ENCODE data around the gene SLC18A2.

SLC18A2 gene

GRCh38 chr10:117320050-117320665 is 79.2 kb downstream of the SLC18A2 start:
- no peaks in the 10 kb centered on the region for H3K27me3 ChIP-seq
- no peaks in the 10 kb centered on the region for H3K36me3 ChIP-seq
- no peak overlapping the region for H3K27ac ChIP-seq
- no peaks in the 10 kb centered on the region for H3K4me1 ChIP-seq
- peak; percentile 24 to 26 for TF ChIP-seq CTCF (IDR thresholded peaks at IDR 0.05)
- no peak overlapping the region for H3K4me3 ChIP-seq
- intact Hi-C loops (cut with DNase I; ENCODE audit: low total_unique reads) = loop anchor here (10.0 kb wide), 1 partner anchor 105 kb away; no protein-coding TSS in a partner anchor
- H3K9me3 ChIP-seq = no peaks in the 10 kb centered on the region
- DNase-seq = no peak

- H3K27ac ChIP-seq = no peak overlapping the region
- no peaks in the 10 kb centered on the region for H3K27me3 ChIP-seq
- no peaks in the 10 kb centered on the region for H3K9me3 ChIP-seq
- intact Hi-C loops (cut with DNase I; ENCODE audit: low total_unique reads) = loop anchor here (10.0 kb wide), 1 partner anchor 107 kb away; no protein-coding TSS in a partner anchor
- no peaks in the 10 kb centered on the region for H3K4me1 ChIP-seq
- no peak for TF ChIP-seq CTCF (IDR thresholded peaks at IDR 0.05)
- no peaks in the 10 kb centered on the region for H3K36me3 ChIP-seq
- H3K4me3 ChIP-seq = no peak overlapping the region
- no peak for DNase-seq
Observed at GRCh38 chr10:117322260-117322659, 81.3 kb downstream of the SLC18A2 start.

GRCh38 chr10:117324367-117324766 is 83.5 kb downstream of the SLC18A2 start:
- intact Hi-C loops (cut with DNase I; ENCODE audit: low total_unique reads) = loop anchor here (10.0 kb wide), 1 partner anchor 110 kb away; no protein-coding TSS in a partner anchor
- Histone ChIP-seq H3K27ac (no peak overlapping the region), H3K27me3 (no peaks in the 10 kb centered on the region), H3K9me3 (no peaks in the 10 kb centered on the region), H3K4me1 (no peaks in the 10 kb centered on the region), H3K4me3 (no peak overlapping the region), H3K36me3 (no peaks in the 10 kb centered on the region)
- DNase-seq = no peak
- no peak for TF ChIP-seq CTCF (IDR thresholded peaks at IDR 0.05)

GRCh38 chr10:117327262-117327661 is 86.3 kb downstream of the SLC18A2 start:
- no peaks in the 10 kb centered on the region for H3K9me3 ChIP-seq

More at GRCh38 chr10:117327262-117327661, 86.3 kb downstream of the SLC18A2 start:
- no peak for TF ChIP-seq CTCF (IDR thresholded peaks at IDR 0.05)
- no peak for DNase-seq
- Histone ChIP-seq H3K27ac (no peak overlapping the region), H3K4me1 (no peaks in the 10 kb centered on the region), H3K4me3 (no peak overlapping the region), H3K36me3 (no peaks in the 10 kb centered on the region), H3K27me3 (no peaks in the 10 kb centered on the region)
- intact Hi-C loops (cut with DNase I; ENCODE audit: low total_unique reads) = loop anchor here (10.0 kb wide), 1 partner anchor 112 kb away; no protein-coding TSS in a partner anchor

Measured in tibial artery (tissue), 4 donors.